GM19099 (cell line): ENCODE measurements around the gene MGAT3.

Source experiments
- POLR2A ChIP-seq: IDR thresholded peaks from 3 replicates; pipeline ENCODE4 v1.6.1; 2011; ENCODE audit warnings: low read depth; ENCODE audit not compliant: insufficient read length; ENCODE audit errors: extremely low read depth

The MGAT3 gene

DNA sequence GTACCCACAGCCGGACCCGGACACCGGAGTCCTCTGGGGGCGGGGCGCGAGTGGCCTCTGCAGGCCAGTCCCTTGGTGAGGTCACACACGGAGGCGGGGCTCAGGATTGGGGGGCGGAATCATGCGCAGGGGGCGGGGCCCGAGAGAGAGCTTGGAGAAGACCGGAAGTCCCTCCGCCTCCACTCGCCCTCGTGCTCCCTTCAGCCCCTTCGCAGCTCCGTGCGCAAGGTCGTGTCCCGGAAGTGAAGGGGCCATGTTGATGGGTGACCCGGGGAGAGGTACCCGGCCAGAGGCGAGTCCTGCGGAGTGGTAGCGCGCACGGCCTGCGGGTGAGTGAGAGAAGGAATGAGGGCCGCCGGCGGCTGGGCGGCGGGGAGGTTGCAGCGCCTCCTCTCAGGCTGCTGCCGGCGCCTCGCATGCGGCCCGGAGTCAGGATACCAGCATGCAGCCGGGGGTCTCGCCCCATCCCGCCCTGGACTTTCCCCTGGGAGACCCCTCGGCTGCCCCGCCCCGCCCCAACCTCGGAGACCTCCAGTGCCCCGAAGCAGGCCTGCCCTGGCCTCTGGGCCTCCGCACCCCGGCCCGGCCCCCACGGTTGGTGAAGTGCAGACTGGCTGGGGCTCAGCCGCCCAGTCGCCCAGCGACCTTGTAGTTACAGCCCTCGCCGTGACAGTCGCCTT, 45.4 kb downstream of the MGAT3 start, which contains the start of gene MIEF1:
MIEF1 (plus strand) TSS at position 182 of the 680 bp plus-strand sequence. CDS start 9,005 bp downstream, outside the sequence.
- TF ChIP-seq POLR2A: peak; percentile 78

DNA sequence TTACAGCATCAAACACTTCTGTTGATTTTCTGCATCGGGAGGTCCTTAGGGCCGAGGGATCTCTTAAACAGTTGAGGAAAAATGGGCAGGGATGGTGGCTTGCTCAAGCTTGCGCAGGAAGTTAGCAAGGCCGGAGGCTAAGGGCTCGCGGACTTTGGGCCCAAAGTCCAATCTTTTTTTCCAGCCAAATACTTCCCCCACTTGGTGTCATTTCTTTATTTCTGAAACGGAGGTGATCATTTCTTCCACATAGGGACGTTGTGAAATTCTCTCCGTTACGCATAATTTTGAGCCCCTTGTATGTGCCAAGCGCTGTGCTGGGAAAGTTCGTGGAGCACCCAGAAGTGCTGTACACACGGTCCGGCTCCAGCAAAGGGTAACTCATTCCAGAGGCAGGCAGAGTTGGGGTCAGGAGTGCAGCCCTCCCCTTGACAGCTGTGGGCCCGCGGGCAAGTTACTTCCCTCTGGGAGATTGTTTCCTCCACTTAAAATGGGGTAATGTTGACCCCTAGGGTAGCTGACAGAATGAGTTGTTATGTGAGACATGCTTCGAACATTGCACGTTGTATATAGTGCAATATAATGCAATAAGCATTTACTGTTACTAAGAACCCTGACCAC, 46.1 kb downstream of the MGAT3 start:
- no peak for TF ChIP-seq POLR2A

DNA sequence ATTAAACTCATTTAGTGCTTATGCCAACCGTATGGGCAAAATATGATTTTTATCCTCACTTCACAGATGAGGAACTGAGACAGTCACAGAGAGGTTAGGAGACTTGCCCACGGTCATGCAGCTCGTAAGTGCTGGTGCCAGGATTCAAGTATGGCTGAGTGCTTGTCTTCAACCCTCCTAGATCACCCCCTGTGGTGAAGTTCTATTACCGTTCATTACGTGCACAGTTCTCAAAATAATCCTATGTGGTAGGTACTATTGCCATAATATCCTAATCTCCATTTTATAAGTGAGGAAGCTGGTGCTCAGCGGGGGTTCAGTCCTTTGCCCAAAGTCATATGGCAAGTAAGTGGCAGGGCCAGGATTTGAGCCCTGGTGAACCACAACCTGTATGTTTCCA, 46.8 kb downstream of the MGAT3 start:
- no peak for TF ChIP-seq POLR2A

DNA sequence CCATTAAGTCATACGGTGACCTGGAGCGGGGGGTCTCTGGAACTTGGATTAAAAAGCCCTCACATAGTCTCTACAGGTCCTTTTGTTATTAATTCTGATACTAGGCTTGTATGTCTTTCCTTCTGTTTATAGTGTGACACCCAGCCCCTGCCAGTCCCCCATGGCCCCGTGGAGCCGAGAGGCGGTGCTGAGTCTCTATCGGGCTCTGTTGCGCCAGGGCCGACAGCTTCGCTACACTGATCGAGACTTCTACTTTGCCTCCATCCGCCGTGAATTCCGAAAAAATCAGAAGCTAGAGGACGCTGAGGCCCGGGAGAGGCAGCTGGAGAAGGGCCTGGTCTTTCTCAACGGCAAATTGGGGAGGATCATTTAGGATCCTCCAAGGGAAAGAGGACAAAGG, 47.3 kb downstream of the MGAT3 start:
- no peak for TF ChIP-seq POLR2A

DNA sequence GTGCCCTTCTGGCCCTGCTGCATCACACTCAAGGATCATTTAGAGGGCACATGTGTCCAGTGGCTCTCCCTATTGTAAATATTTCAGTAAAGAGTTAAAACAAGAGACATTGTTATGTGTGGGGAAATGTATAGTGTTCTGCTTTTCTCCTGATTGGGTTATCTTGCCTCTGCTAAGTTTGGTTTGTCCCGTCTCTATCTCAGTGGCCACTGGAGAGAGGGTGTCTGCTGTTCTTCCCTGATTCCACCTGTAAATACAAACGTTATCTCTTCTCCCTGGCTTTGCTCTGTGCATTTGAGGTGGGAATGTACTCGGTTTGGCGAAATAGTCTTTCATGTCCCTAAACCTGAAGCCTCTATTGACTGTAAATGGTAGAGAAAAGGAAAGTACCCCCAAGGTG, 51.6 kb downstream of the MGAT3 start:
- no peak for TF ChIP-seq POLR2A

GRCh38 chr22:39510529-39511149, 53.8 kb downstream of the MGAT3 start:
- no peak for TF ChIP-seq POLR2A

- no peak for TF ChIP-seq POLR2A
These were observed 54.4 kb downstream of the MGAT3 start for GRCh38 chr22:39511226-39511625.

DNA sequence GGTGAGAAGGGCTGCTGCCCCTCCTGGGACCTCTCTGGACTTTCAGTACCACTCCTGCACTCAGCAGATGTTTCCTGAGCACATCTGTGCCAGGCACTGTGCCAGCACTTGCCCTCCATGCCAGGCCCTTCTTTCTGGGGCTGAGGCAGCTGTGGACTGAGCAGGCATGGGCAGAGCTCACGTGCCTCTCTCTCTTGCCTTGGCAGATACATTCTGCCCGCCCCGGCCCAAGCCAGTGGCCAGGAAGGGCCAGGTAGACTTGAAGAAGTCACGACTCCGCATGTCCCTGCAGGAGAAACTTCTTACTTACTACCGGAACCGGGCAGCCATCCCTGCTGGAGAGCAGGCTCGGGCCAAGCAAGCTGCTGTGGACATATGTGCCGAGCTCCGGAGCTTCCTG, 55.2 kb downstream of the MGAT3 start:
- no peak for TF ChIP-seq POLR2A

- no peak for TF ChIP-seq POLR2A
These were observed 57.0 kb downstream of the MGAT3 start for GRCh38 chr22:39513791-39514190.

DNA sequence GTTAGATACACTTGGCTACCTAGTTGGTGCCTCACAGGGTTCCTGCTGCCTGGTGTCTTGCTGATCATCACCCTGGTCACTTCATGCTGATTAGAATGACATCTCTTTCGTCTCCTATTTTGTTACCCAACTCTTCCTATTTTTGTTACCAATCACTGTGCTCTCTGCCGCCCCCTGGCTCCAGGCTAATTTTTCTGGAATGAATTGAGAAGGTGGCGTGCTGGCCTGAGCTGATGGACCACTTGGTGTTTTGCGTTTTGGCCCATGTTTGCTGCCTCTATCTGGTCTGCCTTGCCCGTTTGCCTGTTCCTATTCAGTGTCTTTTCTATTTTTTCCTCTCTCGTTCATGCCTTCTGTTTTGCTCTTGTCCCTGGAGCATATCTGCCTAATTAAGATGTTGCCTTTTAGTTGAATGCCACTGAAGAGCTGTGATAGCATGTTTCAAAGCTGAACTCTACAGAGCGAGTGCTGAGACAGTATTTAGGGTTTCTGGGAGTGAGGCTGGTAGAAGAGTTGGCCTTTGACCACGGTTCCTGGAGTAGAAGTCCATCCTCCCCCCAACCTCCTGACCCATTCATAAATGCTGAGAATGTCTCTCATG, 57.7 kb downstream of the MGAT3 start:
- TF ChIP-seq POLR2A: no peak

GRCh38 chr22:39515266-39516050, 58.6 kb downstream of the MGAT3 start:
- no peak for TF ChIP-seq POLR2A

GRCh38 chr22:39517470-39517869, 60.7 kb downstream of the MGAT3 start:
- no peak for TF ChIP-seq POLR2A

DNA sequence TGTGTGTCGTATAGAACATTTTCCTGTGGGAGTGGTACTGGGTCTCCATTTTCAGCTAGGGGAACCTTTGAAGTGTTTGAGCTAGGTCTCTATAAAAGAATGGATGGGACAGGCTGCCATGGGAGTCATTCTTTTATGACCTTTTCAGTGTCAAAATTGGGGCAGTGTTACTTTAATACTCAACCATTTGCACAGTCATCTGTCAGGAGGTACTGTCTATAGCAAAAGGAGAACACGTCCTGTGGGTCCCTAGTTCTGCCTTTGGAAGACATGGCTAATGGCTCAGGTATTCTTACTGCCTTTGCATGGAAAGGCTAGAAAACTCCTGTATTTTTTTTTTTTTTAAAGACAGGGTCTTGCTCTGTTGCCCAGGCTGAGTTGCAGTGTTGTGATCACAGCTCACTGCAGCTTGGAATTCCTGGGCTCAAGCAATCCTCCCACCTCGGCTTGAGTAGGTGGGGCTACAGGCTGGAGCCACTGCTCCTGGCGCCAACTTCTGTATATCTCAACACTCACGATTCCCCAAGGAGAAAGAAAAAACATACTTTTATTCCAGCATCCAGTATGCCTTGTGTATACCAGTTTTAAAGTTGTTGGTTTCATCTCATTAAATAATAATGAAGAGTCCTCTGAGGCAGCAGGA, 61.5 kb downstream of the MGAT3 start:
- no peak for TF ChIP-seq POLR2A

DNA sequence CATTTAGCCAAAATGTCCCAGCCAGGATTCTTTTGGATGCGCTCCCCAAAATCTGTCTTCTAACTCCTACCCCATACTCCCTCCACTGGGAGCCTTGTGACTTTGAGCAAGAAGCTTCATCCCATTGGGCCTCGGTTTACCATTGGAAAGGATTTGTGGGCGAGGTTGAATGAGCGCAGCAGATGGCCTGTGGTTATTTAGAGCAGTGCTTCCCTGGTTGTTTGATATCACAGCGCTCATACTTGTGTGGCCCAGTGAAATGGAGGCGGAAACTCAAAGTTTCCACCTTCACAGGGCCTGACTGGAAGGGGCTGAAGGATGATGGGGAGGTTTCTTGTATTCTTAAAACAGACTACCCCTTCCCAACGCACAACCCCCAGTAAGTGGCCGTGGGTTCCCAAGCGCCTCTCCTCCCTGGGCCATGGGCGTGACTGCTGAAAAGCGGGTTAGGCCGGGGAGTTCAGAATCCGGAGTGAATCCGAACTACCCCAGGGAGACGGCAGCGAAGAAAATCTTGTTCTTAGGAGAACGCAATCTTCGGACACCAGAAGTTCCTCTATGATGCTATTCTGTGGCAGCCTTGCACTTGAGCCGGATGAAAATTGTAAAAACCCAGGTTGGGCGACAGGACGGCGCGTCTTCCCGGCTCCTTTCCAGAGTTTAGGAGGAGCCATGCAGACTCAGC, 62.3 kb downstream of the MGAT3 start:
- no peak for TF ChIP-seq POLR2A

GRCh38 chr22:39519681-39520225, 62.9 kb downstream of the MGAT3 start:
- TF ChIP-seq POLR2A: peak; percentile 77
